Articular chondrocyte of knee joint (primary cell): ENCODE data around the gene USP30. TPM values are rescaled to one million over a fixed set of nuclear protein-coding genes. Genes with fewer than 3 reads are reported as not detected.

Experiments
- small RNA-seq: library from RNA; depleted of rRNA; stranded (forward); fragments of <200 nt; gene quantifications from one replicate; pipeline ENCODE3, GENCODE V24; 2012
- total RNA-seq: library from RNA; depleted of rRNA; stranded (reverse); fragments of >200 nt; gene quantifications from 2 replicates; pipeline ENCODE4 v1.2.3, GENCODE V29; 2012

Gene USP30
- 14.1 and 15.8 TPM in 2 replicates for total RNA-seq

DNA sequence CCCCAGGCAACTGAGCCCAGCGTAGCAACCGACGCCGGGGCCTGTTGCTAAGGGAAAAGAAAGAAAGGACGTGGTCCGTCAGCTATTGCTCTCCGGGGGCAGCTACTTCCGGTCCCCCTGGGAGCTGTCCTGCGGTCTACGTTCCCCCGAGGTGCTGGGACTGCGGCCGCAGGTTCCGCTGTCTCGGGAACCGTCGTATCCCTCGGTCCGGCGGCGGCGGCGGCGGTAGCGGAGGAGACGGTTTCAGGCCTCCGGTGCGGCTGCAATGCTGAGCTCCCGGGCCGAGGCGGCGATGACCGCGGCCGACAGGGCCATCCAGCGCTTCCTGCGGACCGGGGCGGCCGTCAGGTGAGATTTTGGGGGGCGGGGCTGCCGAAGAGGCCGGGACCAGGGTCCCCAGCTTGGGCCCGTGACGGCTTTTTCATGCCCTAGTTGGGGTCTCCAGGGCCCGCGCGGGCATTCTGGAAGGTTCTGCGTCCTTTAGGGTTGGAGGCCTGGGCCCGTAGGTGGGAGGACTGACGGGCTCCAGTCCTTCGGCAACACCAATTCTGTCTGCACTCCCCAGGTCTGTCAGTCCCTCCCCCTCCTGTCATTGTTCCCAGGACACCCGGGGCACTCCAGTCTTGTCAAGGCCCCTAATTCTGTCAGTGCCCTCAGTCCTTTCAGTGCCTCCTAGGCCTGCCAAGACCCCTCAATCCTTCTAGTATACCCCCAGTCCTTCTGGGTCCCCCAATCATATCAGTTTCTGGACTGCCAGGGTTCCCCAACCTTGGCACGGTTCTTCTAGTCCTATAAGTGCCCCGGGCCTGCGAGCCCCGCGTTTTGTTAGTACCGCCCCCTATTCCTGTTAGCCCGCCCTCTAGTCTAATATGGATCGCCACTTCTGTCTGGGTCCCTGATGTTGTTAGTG lies at the start of gene USP30:
Gene USP30 (plus strand): TSS at position 163 of the 910 bp plus-strand sequence. CDS start 103 bp downstream, at position 266.

GRCh38 chr12:109020796-109021380 lies 31.5 kb upstream of the USP30 start, which contains the start of gene SVOP:
SVOP (minus strand) TSS chr12:109021068; CDS start chr12:109020868, 200 bp downstream.

DNA sequence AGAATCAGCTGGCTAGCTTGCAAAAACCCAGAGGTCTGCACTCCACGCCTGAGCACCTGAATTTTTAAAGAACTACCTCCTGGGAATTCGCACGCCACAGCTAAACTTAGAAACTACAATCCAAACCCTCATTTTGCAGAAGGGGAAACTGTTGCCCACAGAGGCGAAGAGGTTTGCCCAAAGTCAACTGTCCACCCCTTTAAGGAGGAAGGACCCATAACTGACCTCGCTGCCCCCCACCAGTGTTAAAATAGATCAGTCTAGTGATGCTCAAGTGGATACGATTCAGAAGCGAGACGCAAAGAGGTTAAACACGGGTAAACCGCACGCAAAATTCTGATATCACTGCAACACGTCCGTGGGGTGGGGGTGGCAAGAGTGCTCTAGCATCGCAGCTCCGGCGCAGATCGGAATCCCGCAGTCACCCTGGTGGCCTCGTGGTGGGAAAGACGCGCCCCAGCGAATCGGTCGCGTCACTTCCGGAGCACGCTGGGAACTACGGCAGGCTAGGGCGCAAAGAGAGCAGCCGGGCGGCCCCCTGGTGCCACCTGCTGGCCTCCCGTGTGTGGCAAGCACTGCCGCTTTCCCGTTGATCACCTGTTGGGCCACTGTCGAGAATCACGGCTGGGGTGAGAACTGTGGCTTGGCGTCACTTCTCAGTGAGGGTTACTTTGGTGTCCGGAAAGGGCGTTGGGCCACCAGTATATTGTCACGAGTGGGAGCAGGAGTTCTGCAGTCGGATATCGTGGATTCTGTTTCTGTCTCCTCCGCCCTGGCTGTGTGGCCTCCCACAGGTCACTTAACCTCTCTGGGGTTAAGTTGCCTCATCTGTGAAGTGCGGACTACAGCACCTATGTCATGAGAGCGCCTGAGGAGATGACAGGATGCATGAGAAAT lies 40.9 kb downstream of the USP30 start, which contains the start of gene ALKBH2:
Gene ALKBH2 (minus strand): TSS at position 451 of the 897 bp plus-strand sequence. CDS start 686 bp downstream, outside the sequence.

DNA sequence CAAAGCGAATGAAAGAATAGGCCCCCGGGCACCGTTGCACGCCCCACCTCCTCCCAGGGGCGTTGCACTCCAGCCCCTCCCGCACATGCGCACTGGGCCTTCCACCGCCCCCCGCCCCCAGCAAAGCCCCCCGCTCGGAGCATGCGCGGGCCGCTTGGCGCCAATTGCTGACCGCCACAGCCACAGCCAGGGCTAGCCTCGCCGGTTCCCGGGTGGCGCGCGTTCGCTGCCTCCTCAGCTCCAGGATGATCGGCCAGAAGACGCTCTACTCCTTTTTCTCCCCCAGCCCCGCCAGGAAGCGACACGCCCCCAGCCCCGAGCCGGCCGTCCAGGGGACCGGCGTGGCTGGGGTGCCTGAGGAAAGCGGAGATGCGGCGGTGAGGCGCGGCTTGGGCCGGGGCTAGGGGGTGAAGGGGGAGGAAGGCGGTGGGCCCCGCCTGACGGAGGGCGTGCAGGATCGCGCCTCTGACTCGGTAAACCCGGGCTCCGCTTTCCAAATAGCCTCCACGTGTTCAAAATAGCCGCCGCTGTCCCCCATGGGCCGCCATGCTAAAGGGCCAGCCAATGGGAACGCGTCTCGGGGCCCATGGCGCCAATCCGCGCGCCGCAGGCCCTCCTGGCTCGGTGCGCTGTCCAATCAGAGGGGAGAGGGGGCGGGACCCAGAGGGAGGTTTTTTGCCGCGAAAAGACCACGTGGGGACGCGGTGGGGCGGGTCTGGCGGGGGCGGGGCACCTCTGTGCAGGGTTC lies 45.2 kb downstream of the USP30 start, which contains the start of gene UNG:
Gene UNG (plus strand): TSS at position 163 of the 748 bp plus-strand sequence. CDS start 83 bp downstream, at position 246.

DNA sequence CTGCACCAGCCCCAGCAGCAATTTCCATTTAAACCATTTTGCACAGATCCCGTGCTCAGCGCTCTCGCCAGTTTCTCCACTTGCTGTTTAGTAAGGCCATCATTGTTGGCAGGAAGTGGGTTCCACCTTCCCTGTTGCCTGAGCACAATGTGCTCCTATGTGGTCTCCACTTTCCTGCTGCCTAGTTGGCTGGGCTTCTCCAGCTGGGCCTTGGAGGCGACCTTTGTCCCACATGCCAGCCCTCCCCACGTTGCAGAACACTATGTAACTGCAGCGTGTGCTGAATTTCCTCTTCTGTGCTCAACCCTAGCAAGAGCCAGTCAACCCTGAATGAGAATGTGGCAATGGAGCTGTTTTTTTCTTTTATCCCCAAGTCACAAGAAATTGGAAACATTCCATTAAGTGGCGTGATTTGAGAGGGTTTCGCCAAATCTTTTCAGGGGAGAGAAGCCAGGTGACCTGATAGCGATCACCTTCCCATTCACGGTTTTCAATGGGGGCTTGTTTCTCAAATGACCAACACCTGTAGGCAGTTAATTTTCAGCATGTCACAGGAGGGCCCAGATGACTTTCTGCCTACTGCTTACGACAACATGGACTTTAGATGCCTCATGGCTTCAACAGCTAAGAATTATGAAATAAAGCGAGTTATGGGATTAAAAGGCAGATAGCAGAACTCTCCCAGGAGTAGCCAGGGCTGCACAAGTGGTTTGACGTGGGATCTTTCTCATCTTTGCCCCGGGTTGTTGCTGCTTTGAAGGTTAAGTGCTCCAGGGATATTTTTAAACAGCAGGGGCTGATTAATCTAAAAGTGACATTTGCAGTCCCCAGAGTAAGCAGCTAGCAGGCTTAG lies 63.6 kb downstream of the USP30 start, which contains the start of gene ACACB:
Gene ACACB (plus strand): TSS at position 830 of the 853 bp plus-strand sequence. CDS start 22,819 bp downstream, outside the sequence.

Small RNA genes within 50 kb of the gene (small RNA-seq; reads per million reads assigned to genes)
- not detected for gene AC190387.1
- not detected for gene RNA5SP372

Other genes with a start within 250 kb of the USP30 start
- 36.6 and 40.9 TPM in 2 replicates for gene SSH1, start 195.0 kb upstream of the USP30 start, total RNA-seq
- gene DAO, start 172.5 kb upstream of the USP30 start, total RNA-seq, result not detected in 2 replicates
- under 0.01 TPM in 2 replicates for gene SVOP, start 31.5 kb upstream of the USP30 start, total RNA-seq
- gene ALKBH2, start 40.9 kb downstream of the USP30 start, total RNA-seq, result 13.1 and 15.0 TPM in 2 replicates
- 17.2 and 25.2 TPM in 2 replicates for gene UNG, start 45.0 kb downstream of the USP30 start, total RNA-seq
- gene ACACB, start 64.0 kb downstream of the USP30 start, total RNA-seq, result 8.0 and 9.4 TPM in 2 replicates